GM12892 (cell line): ENCODE results near the gene ARHGAP26.

Source experiments
- POLR2A ChIP-seq: IDR thresholded peaks from 2 replicates; pipeline ENCODE4 v1.6.1; 2011; ENCODE audit warnings: low read depth, low read length, control low read depth
- POLR2AphosphoS5 ChIP-seq: IDR thresholded peaks from 2 replicates; pipeline ENCODE4 v1.6.1; 2011; ENCODE audit warnings: low read depth, low read length, control low read depth
- TAF1 ChIP-seq: IDR thresholded peaks from 2 replicates; pipeline ENCODE4 v1.6.1; 2011; ENCODE audit warnings: low read depth, mild to moderate bottlenecking, control low read depth, low read length, borderline replicate concordance

DNA sequence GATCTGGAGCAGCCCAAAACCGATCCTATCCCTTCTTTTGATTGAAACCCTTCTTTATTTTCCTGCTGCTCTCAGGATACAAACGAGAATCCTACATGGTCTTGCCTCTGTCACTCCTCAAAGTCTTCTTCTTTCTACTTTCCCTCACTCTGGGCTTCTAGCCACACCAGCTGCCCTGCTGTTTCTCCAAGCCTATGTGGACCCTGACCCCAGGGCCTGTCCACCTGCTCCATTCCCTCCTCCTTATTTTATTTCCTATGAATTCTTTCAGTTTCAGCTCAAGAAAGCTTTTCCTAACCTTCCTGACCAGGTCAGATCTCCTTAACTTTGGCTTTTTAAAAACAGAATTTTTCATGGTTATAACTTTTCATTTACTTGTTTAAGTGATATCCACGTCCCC, 141.0 kb downstream of the ARHGAP26 start:
- TF ChIP-seq POLR2AphosphoS5 (no peak), TAF1 (no peak), POLR2A (no peak)
